Measurements from ENCODE around the gene SBNO1. TPM values are rescaled to one million over a fixed set of nuclear protein-coding genes. Genes with fewer than 3 reads are reported as not detected.
"Not testable (repeated sequence)": the region's sequence is repeated elsewhere in the genome, so short reads cannot be mapped to it uniquely, and the experiment has no call there.

SBNO1 gene
- total RNA-seq, 2 donors from 2014 or later, result 28.3 to 31.0 TPM

DNA sequence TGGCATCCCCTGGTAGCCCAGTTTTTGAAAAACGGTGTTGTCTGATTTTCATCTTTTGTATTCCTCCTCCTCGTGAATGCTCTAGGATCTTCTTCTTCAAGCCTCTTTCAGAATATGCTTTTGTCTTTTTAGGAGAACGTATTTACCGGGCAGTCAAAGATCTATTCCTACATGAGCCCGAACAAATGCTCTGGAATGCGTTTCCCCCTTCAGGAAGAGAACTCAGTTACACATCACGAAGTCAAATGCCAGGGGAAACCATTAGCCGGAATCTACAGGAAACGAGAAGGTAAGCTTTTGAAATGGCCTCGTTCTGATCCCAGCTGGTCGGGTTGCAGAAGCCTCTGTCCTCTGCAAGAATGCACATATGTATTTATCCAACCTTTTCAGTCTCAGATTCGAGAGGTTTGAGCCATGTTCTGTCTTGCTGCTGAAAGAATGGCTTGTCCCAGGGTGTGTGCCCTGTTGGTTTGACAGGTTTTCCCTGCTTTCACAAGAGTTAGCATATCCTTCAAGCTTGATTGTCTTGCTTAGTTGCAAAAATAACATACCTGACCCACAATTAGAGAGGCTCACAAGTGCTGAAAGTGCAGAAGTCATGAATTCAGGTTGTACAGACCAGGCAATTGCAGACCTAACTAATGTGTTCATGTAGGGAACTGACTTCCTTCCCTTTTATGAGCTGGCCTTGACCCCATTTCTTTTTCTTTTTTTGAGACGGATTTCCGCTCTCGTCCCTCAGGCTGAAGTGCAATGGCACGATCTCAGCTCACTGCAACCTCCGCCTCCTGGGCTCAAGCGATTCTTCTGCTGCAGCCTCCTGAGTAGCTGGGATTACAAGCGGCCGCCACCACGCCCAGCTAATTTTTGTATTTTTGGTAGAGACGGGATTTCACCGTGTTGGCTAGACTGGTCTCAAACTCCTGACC, 26.1 kb upstream of the SBNO1 start:
- ATAC-seq (no peak), DNase-seq (no peak)
- intact Hi-C loops (cut with DNase I, micrococcal nuclease), result no loop called here

DNA sequence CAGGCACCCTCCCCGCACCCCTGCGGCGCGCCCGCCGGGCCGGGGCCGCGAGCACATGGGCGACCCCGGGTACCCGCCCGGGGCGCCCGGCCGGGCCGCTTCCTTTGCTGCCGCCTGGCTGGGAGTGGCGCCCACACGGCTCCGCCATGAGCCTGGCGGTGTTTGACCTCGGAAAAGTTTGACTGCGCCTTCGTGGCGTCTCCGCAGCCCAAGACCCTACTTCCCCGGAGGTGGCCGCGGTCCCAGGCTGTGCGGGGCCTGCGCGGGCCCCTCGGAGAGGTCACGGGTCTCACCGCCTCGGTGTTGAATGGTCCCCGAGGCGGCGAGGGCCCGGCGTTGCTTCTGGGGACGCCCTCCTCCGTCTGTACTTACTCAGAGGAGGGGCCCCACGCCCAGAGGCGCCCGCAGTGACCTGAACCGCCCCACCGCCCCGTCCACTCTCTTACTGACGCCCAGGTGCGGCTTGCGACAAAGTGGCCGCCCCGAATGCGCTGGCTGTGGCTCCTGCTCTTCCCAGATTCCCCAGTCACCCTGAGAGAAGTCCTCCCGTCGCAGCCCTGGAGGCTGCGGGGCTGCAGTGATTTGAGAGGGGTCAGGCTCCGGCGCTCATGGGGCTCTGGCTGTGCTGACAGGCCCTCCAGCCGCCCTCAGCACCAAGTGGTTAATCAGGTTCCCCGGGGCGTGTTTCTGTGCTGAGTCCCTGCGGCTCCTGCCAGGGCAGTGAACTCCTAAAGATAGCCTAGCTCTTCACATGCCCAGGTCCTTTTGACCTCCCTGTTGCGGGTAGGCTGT, 25.1 kb upstream of the SBNO1 start:
- DNase-seq (peak; percentile 81), ATAC-seq (peak; percentile 82)
- intact Hi-C loops (cut with DNase I, micrococcal nuclease), result no loop called here

DNA sequence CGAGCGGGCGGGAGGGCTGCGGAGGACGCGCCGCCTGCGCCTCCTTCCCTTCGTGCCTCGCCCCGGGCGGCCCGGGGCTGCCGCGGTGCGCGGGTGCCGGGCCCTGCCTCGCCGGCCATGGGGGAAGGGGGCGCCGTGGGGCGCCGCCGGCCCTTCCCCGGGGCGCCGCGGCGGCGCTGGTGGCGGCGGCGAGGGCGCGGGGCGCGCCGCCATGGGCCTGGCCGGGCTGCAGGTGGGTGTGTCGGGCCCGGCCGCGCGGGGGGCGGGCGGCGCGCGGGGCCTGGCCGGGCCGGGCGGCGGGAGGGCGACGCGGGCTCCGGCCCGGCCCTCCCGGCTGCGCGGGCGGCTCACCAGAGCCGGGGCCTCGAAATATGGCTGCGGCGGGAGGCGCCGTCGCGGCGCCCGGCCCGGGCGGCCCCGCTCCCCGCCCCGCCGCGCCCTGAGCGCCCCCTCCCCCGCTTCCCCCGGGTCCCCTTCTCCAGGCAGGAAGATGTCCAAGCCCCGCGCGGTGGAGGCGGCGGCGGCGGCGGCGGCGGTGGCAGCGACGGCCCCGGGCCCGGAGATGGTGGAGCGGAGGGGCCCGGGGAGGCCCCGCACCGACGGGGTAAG, 24.4 kb upstream of the SBNO1 start:
- intact Hi-C loops (cut with DNase I, micrococcal nuclease), result no loop called here
- DNase-seq, result no peak
- ATAC-seq, result peak; percentile 2

DNA sequence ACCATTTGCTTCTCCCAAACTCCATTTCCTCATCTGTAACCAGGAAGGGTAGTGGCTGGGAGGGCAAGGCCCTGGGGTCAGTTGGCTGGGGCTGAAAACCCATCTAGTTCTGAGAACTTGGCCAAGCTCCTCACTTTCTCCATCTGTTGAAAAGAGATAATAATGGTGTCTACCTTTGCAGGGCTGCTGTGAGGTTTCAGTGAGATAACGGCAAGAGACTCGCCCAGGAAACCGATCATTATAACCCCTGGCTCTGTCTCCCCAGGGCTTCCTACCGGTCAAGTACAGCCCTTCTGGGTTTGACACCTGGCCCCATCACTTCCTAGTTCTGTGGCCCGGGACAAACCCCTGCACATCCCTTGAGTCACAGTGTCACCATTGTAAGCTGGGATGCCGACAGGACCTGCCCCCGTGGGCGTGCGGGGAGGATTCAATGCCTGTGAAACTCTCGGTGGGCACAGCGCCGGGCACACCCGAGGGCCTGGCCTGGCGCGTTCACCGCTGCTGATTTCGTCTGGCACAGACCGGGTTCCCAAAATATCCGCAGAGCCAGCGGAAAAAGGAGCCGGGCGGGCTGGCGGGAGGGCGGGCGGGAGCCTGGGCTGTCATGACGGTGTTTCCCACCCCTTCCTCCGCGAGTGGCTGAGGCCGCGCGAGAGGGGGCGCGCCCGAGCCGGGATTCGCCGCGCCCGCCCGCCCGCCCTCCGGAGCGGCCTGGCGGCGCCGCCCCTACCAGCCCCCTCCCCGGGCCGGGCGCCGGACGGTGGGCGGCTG, 23.7 kb upstream of the SBNO1 start:
- intact Hi-C loops (cut with DNase I, micrococcal nuclease), result no loop called here
- DNase-seq (peak; percentile 74 to 82), ATAC-seq (peak; percentile 56)

DNA sequence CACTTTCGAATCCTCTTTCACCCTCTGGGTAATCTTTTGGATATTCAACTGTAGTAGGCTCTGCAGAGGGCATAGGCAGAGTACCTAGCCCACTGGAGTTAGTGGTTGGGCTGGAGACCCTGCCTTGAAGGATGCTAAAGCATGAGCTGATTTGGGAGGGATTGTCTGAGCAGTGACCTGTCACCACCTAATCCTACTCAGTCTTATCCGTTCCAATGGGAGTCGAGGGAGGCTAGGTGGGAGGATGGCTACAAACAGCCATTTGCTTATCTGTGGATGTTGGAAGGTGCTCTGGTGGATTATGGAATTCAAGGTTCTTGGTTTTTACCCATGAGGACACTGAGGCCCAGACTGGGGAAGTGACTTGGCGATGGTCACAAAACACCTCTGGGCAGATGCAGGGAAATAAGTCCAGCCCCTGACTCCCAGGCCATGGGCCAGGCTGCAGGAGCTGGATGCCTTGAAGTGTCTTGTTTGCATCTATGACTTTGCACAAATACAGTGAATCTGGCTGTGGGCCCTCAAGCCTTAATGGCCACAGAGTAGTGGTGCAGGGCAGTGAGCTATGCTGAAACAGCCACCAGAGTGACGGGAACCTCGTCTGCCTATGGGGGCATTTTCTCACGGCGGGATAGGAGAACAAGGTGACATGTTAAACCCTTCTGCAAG, 23.0 kb upstream of the SBNO1 start:
- DNase-seq (no peak), ATAC-seq (no peak)
- intact Hi-C loops (cut with DNase I, micrococcal nuclease), result no loop called here

DNA sequence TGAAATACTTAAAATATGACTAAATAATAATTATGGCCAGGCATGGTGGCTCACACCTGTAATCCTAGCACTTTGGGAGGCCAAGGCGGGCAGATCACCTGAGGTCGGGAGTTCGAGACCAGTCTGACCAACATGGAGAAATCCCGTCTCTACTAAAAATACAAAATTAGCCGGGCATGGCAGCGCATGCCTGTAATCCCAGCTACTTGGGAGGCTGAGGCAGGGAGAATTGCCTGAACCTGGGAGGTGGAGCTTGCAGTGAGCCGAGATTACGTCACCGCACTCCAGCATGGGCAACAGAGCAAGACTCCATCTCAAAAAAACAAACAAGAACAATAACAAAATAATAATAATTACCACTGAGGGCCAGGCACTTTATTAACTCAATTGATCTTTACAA, 20.9 kb upstream of the SBNO1 start:
- ATAC-seq; DNase-seq; intact Hi-C loops (cut with DNase I, micrococcal nuclease): not testable (repeated sequence)

DNA sequence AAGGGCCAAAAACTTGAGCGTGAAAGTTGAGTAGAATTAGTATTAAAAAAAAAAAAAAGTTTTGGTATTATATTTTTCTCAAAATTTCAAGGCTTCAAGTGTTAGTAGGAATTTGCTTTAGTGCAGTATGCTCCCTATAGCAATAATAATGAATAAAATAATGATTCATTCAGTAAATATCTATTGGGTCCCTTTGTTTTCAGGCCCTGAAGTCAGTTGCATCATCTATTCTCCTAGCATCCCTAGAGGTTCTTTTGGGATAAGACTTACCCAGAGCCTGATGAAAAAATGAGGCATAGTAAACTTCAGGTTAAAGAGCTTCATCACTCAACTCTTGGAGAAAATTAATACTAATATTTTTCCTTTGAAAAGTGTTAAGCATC, 20.3 kb upstream of the SBNO1 start:
- ATAC-seq, result no peak
- intact Hi-C loops (cut with DNase I, micrococcal nuclease), result no loop called here
- DNase-seq, result no peak

DNA sequence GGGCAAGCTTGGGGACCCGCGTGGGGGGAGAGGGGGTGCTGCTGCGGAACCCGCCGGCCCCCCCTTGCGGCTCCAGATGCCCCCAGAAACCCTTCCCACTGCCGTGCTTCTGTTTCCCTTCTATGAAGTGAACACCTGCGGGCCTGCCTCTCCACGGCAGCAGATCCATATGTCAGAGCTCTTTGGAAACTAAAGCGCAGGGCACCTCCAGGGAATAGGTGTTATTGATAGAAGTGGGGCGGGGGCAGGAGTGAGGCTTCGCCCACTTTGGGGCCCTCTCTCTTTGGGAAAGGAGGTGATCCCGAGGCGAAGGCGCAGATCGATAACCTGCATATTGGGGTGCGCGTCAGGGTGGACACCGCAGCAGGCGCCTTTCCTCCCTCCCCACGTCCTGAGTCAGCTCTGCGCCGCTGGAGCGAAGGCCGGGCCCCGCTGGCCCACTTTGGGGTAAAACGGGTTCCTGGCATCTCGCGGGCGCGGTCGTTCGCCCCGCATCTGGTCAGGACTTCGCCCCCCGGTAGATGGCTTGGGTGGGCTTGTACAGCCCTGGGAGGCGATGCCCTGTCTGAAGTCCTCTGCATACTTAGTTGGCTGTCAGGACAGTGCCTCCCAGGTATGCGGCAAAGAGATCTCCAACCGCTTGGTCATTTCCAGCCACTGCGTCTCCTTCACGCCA, 19.8 kb upstream of the SBNO1 start:
- DNase-seq (peak in 1 of 2 donors; percentile 43), ATAC-seq (no peak)

DNA sequence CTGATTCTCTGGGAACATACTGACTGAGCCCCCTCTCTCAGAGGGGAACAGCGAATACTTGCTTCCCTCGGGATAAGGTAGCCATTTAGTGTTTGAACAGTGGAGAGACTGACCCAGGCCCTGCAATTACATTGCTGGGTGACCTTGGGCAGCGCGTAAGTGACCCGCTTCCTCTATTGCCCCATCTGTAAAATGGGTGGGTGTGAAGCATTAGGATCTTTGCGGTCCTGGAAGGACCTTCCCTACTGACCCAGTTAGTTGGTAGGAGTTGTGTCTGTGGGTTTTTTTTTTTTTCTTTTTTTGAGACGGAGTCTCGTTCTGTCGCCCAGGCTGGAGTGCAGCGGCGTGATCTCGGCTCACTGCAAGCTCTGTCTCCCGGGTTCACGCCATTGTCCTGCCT, 18.0 kb upstream of the SBNO1 start:
- DNase-seq (no peak), ATAC-seq (no peak)
- intact Hi-C loops (cut with DNase I, micrococcal nuclease), result no loop called here

More for the DNA sequence above, 19.8 kb upstream of the SBNO1 start:
- intact Hi-C loops (cut with DNase I, micrococcal nuclease), result no loop called here

DNA sequence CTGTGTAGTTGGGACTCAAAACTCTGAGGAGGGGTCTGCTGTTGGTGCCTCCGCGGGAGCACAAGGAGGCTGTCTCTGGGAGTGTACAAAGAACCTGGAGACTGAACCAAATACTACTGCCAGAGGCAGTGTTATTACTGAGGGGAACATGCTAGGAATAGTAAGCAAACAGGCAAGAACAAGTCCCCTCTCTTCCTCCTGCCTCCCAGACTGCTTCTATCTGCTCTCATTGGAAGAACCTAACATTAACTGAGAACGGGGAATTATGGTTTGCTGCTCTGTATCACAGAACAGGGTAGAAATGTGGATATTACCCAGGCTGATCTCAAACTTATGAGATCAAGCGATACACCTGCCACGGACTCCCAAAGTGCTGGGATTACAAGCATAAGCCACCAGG, 14.7 kb upstream of the SBNO1 start:
- DNase-seq (no peak), ATAC-seq (no peak)
- intact Hi-C loops (cut with DNase I, micrococcal nuclease), result no loop called here

DNA sequence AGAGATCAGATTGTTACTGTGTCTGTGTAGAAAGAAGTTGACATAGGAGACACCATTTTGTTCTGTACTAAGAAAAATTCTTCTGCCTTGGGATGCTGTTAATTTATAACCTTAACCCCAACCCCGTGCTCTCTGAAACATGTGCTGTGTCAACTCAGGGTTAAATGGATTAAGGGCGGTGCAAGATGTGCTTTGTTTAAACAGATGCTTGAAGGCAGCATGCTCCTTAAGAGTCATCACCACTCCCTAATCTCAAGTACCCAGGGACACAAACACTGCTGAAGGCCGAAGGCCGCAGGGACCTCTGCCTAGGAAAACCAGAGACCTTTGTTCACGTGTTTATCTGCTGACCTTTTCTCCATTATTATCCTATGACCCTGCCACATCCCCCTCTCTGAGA, 7.8 kb upstream of the SBNO1 start:
- intact Hi-C loops (cut with DNase I, micrococcal nuclease); ATAC-seq; DNase-seq: not testable (repeated sequence)

DNA sequence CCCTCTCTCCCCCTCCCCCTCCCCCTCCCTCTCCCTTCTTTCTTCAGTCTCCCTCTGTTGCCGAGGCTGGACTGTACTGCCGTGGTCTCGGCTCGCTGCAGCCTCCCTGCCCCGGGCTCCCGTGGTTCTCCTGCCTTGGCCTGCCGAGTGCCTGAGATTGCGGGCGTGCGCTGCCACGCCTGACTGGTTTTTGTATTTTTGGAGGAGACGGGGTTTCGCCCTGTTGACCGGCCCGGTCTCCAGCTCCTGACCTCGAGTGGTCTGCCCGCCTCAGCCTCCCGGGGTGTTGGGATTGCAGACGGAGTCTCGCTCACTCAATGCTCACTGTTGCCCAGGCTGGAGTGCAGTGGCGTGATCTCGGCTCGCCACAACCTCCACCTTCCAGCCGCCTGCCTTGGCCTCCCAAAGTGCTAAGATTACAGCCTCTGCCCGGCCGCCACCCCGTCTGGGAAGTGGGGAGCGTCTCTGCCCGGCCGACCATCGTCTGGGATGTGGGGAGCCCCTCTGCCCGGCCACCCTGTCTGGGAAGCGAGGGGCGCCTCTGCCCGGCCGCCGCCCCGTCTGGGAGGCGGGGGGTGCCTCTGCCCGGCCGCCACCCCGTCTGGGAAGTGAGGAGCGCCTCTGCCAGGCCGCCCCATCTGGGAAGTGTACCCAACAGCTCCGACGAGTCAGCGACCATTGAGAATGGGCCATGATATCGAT, 7.2 kb upstream of the SBNO1 start:
- intact Hi-C loops (cut with DNase I, micrococcal nuclease); DNase-seq; ATAC-seq: not testable (repeated sequence)

DNA sequence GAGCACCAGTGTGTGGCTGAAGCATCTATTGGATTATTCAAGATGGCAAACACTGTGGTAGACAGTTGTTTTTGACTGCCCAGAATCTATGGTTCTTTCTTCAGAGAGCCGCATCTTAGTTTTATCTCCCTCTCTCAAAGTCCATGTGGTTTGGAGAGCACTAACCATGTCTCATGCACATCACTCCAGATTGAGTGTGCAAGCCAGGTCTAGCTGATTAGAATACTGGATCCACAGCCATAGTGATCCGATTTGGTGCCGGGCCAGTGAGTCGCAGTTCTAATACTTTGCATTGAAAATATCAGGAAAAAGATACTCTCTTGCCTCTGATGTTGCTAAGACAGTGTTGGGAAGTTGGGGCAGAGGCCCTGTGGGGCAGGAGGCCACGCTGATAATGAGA, 4.6 kb upstream of the SBNO1 start:
- no peak for ATAC-seq
- DNase-seq, result no peak
- intact Hi-C loops (cut with DNase I, micrococcal nuclease), result no loop called here

DNA sequence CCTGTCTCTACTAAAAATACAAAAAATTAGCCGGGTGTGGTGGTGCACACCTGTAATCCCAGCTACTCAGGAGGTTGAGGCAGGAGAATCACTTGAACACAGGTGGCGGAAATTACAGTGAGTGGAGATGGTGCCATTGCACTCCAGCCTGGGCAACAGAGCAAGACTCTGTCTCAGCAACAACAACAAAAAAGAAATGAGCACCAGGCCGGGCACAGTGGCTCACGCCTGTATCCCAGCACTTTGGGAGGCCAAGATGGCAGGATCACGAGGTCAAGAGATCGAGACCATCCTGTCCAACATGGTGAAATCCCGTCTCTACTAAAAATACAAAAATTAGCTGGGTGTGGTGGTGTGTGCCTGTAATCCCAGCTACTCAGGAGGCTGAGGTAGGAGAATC, 3.8 kb upstream of the SBNO1 start:
- DNase-seq; intact Hi-C loops (cut with DNase I, micrococcal nuclease); ATAC-seq: not testable (repeated sequence)

DNA sequence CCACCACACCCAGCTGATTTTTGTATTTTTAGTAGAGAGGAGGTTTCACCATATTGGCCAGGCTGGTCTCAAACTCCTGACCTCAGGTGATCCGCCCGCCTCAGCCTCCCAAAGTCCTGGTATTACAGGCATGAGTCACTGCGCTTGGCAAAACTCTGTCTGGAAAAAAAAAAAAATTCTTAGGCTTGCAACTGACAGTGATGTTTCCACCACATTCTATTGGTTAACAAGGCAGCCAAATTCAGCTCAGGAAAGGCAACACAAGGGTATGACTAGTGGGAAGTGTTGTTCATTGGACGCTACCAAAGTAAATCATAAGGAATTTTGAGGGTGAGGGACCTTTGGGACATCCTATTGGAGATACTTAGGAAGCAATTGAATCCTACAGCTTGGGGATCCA, 2.9 kb upstream of the SBNO1 start:
- ATAC-seq (no peak), DNase-seq (no peak)
- intact Hi-C loops (cut with DNase I, micrococcal nuclease), result no loop called here

DNA sequence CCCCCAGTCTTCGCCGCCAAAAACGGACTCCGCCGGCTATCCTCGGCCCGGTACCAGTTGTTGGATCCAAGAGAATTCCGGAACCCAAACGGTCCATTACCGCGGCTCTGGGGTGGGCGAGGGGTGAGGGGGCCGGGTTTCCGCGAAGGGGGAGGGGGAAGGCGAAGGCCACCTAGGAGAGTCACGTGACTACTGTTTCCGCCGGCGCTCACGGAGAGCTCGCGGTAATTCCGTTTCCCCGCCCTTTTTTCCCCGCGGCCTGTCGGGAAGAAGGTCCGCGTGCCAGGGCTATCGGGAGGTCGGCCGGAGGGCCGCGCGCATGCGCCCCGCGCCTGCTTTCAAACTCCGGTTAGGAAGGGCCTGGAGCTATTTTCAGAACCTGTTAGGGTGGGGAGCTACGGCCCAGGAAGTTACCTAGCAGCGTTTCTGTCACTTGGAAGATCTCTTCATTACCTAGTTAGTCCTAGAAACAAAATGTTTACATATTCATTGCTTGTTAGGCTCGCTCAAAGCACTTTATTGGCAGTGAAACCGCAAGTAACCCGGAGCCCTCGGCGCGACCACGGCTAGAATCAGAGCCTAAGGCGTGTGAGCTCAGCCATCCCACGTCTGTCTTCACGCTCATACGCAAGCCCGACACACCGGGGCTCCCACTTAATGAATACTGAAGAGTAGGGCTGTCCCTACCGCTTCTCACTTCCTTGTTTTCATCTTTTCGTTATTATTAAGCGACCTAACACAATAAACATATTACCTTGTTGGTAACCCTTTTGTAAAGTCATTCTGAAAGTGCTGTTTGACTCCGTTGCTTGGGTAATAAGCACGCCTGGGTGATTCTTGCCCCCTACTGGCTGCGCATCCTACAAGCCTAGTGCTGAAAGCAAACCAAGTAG, 624 bp upstream of the SBNO1 start:
- peak; percentile 97 to 99 for DNase-seq
- intact Hi-C loops (cut with DNase I, micrococcal nuclease), result no loop called here
- peak; percentile 86 for ATAC-seq

Data from left colon (tissue), 2 donors.